Epidermal melanocyte (primary cell): ENCODE measurements around the gene TRAM2.

Experiments
- DNase-seq: peaks from one replicate; pipeline ENCODE4 v3.0.0; 2011; ENCODE audit warnings: low spot score; ENCODE audit not compliant: insufficient read length

TRAM2 gene

GRCh38 chr6:52511163-52511562, 65.7 kb downstream of the TRAM2 start:
- DNase-seq = no peak

GRCh38 chr6:52510213-52510562, 66.7 kb downstream of the TRAM2 start:
- DNase-seq = no peak

GRCh38 chr6:52509281-52510212, 67.3 kb downstream of the TRAM2 start:
- DNase-seq = no peak

GRCh38 chr6:52508261-52508739, 68.6 kb downstream of the TRAM2 start:
- no peak for DNase-seq

- no peak for DNase-seq
Observed at GRCh38 chr6:52507557-52508260, 69.2 kb downstream of the TRAM2 start.

GRCh38 chr6:52506476-52506875, 70.4 kb downstream of the TRAM2 start:
- DNase-seq = no peak

- DNase-seq = no peak
Observed at GRCh38 chr6:52505726-52506409, 71.0 kb downstream of the TRAM2 start.

- no peak for DNase-seq
Observed at GRCh38 chr6:52504782-52505136, 72.1 kb downstream of the TRAM2 start.

GRCh38 chr6:52503851-52504781, 72.7 kb downstream of the TRAM2 start:
- DNase-seq = no peak

- no peak for DNase-seq
Observed at GRCh38 chr6:52503323-52503747, 73.5 kb downstream of the TRAM2 start.

- no peak for DNase-seq
Observed at GRCh38 chr6:52502306-52503029, 74.4 kb downstream of the TRAM2 start.

GRCh38 chr6:52500238-52501129, 76.4 kb downstream of the TRAM2 start:
- no peak for DNase-seq

GRCh38 chr6:52499681-52500236, 77.1 kb downstream of the TRAM2 start:
- DNase-seq = no peak

GRCh38 chr6:52499026-52499425, 77.8 kb downstream of the TRAM2 start:
- DNase-seq = no peak

GRCh38 chr6:52498538-52499017, 78.3 kb downstream of the TRAM2 start:
- no peak for DNase-seq

GRCh38 chr6:52497652-52498408, 79.0 kb downstream of the TRAM2 start:
- no peak for DNase-seq

- DNase-seq = no peak
Observed at GRCh38 chr6:52496631-52497030, 80.2 kb downstream of the TRAM2 start.

- no peak for DNase-seq
Observed at GRCh38 chr6:52495922-52496321, 80.9 kb downstream of the TRAM2 start.
